HepG2 (cell line): Measurements from ENCODE around the gene C1orf50. TPM values are rescaled to one million over a fixed set of nuclear protein-coding genes. Genes with fewer than 3 reads are reported as not detected.
A peak's percentile ranks its signal among the peaks of the same experiment; 100 is the strongest.

Source experiments
- ATAC-seq: fragments of 200-7000 bp; cut with Tn5 transposase; 3 replicates; pipeline ENCODE4 v1.9.1; 2020; ENCODE audit warnings: mild to moderate bottlenecking, moderate library complexity
- BruUV-seq: library from RNA; stranded (reverse); fragments of 400-500 nt; replicated peaks from 2 replicates; lab custom pipeline; 2021; lab: Mats Ljungman, UMichigan
- CTCF ChIA-PET: fragments of 300-600 bp; formaldehyde crosslinking; extraction: SDS; loops from one replicate; lab custom pipeline; 2021; ENCODE audit warnings: low total read pairs, inconsistent platforms, low intra/inter-chr PET ratio; lab: Yijun Ruan, JAX
- POLR2A ChIA-PET: fragments of 350-600 bp; sonication (Branson Sonifier 250); formaldehyde crosslinking; loops from one replicate; lab custom pipeline; 2020; ENCODE audit warnings: antibody characterized with exemption, inconsistent platforms; lab: Yijun Ruan, JAX
- DNase-seq: peaks from one replicate; pipeline ENCODE4 v3.0.0-alpha.2; 2015; ENCODE audit warnings: low spot score
- FAIRE-seq: peaks from 3 replicates; lab custom pipeline; 2011; peaks lifted over from hg19 to GRCh38; lab: Jason Lieb, UNC
- H2AFZ ChIP-seq: one replicate; pipeline ENCODE4 v1.6.1; 2011; ENCODE audit warnings: low read length, inconsistent platforms
- H3K27ac ChIP-seq: fragments of 300-600 bp; 3 replicates; pipeline ENCODE4 v1.8.0; 2011; ENCODE audit warnings: mixed run types, mild to moderate bottlenecking, mixed read lengths, low read length, inconsistent platforms; ENCODE audit not compliant: insufficient read depth; ENCODE audit errors: extremely low read length
- H3K27me3 ChIP-seq, 2 experiments: fragments of 200-600 bp in 1 of 2; 2 replicates in 1 of 2; 3 replicates in 1 of 2; pipeline versions ENCODE4 v1.6.0 to v1.8.0; 2011; ENCODE audit warnings: low read length in 2 of 2, mild to moderate bottlenecking in 2 of 2, moderate library complexity in 2 of 2, inconsistent platforms in 1 of 2; ENCODE audit not compliant: insufficient read depth in 2 of 2, control insufficient read depth in 1 of 2
- H3K36me3 ChIP-seq, 2 experiments: fragments of 200-600 bp in 1 of 2; replicated peaks in 1 of 2; 2 replicates in 1 of 2; 3 replicates in 1 of 2; pipeline versions ENCODE4 v1.5.1 to v1.8.0; 2011; ENCODE audit warnings: low read length in 2 of 2, inconsistent platforms in 1 of 2; ENCODE audit not compliant: insufficient read depth in 2 of 2, control insufficient read depth in 1 of 2
- H3K4me1 ChIP-seq: 2 replicates; pipeline ENCODE4 v1.5.1; 2012; ENCODE audit warnings: low read length, inconsistent platforms; ENCODE audit not compliant: insufficient read depth
- H3K4me2 ChIP-seq: 2 replicates; pipeline ENCODE4 v1.6.0; 2011; ENCODE audit warnings: low read depth, low read length, inconsistent platforms
- H3K4me3 ChIP-seq, 3 experiments: fragments of 200-600 bp in 1 of 3; sonication (generic), shearing (Covaris generic) in 1 of 3; replicated peaks in 1 of 3; 2 replicates each; pipeline ENCODE4 v1.5.1; 2011 to 2016; ENCODE audit warnings: low read length in 3 of 3, inconsistent platforms in 2 of 3, low read depth in 2 of 3, mild to moderate bottlenecking in 2 of 3, control low read depth in 1 of 3, mixed read lengths in 1 of 3; ENCODE audit not compliant: insufficient read depth in 1 of 3
- H3K79me2 ChIP-seq: one replicate; pipeline ENCODE4 v1.6.1; 2011; ENCODE audit warnings: low read length, inconsistent platforms; ENCODE audit not compliant: insufficient read depth
- H3K9ac ChIP-seq: 2 replicates; pipeline ENCODE4 v1.6.0; 2011; ENCODE audit warnings: mild to moderate bottlenecking, low read depth, low read length, inconsistent platforms; ENCODE audit not compliant: insufficient read depth
- H3K9me3 ChIP-seq: 2 replicates; pipeline ENCODE4 v1.5.1; 2012; ENCODE audit warnings: mild to moderate bottlenecking, low read length
- H4K20me1 ChIP-seq: 2 replicates; pipeline ENCODE4 v1.6.0; 2011; ENCODE audit warnings: inconsistent platforms, mild to moderate bottlenecking, low read length, moderate library complexity; ENCODE audit not compliant: insufficient read depth
- CHD2 ChIP-seq: IDR thresholded peaks from 2 replicates; pipeline ENCODE4 v1.6.1; 2011; ENCODE audit warnings: low read depth, low read length, improper control_type of control experiment
- CTCF ChIP-seq: sonication (generic); formaldehyde crosslinking; IDR thresholded peaks from 2 replicates; pipeline ENCODE4 v1.5.0; 2020; ENCODE audit warnings: mild to moderate bottlenecking, missing genetic modification reagents, moderate library complexity
- HNF1B ChIP-seq: sonication (generic); formaldehyde crosslinking; IDR thresholded peaks from 2 replicates; pipeline ENCODE4 v1.5.1; 2020; ENCODE audit warnings: mild to moderate bottlenecking, moderate library complexity, missing genetic modification reagents
- RAD21 ChIP-seq: fragments of 450-650 bp; formaldehyde crosslinking; IDR thresholded peaks from 2 replicates; pipeline ENCODE4 v1.5.0; 2020; ENCODE audit warnings: mild to moderate bottlenecking
- RBFOX2 ChIP-seq: fragments of 200-400 bp; formaldehyde crosslinking; IDR thresholded peaks from 2 replicates; pipeline ENCODE4 v1.6.1; 2017; ENCODE audit warnings: low read depth, mild to moderate bottlenecking, low read length
- SIX4 ChIP-seq: sonication (generic); formaldehyde crosslinking; IDR thresholded peaks from 2 replicates; pipeline ENCODE4 v1.4.0; 2020; ENCODE audit warnings: missing genetic modification reagents
- TRIM24 ChIP-seq: sonication (generic); formaldehyde crosslinking; IDR thresholded peaks from 2 replicates; pipeline ENCODE4 v1.8.0; 2022; ENCODE audit warnings: mild to moderate bottlenecking, missing genetic modification reagents
- WGBS: methylation state at CpG from one replicate; pipeline ENCODE4 v1.1.6; 2017; ENCODE audit warnings: low lambda C conversion rate; 5-methylcytosine and 5-hydroxymethylcytosine counted together
- in situ Hi-C: cut with HindIII; loops from 2 replicates; pipeline ENCODE4 v1.10.0; 2017; ENCODE audit warnings: low pct_unique_long_range_greater_than_20kb; ENCODE audit not compliant: extremely low pct_ligation_motif_present
- intact Hi-C: fragments of 100-400 bp; cut with micrococcal nuclease; formaldehyde crosslinking; loops from one replicate; pipeline ENCODE4 v1.10.0; 2022; ENCODE audit not compliant: unreplicated experiment
- polyA plus RNA-seq, 8 experiments: library from polyadenylated mRNA; depleted of rRNA in 3 of 8; stranded (reverse) in 7 of 8; unstranded in 1 of 8; fragments of >200 nt; fragmentation: Illumina TruSeq in 4 of 8; extraction: Trizol in 4 of 8; gene quantifications; 2 replicates each; pipeline versions ENCODE4 v1.2.1 to v1.2.3, GENCODE V29; 2011 to 2016; ENCODE audit warnings: low read depth in 4 of 8, missing spikeins in 1 of 8, mixed read lengths in 1 of 8; ENCODE audit not compliant: insufficient read depth in 1 of 8
- total RNA-seq, 5 experiments: library from RNA; depleted of rRNA; stranded (reverse); fragments of >200 nt; fragmentation: Illumina TruSeq; extraction: Trizol; gene quantifications; 2 replicates each; pipeline ENCODE4 v1.2.3, GENCODE V29; 2016; ENCODE audit warnings: low read depth in 1 of 5
- TF ChIP-seq, protein P1 (sequence below): sonication (generic); formaldehyde crosslinking; IDR thresholded peaks from 2 replicates; pipeline ENCODE4 v1.4.0; 2020; ENCODE audit warnings: missing genetic modification reagents

C1orf50 gene
- total and polyA plus RNA-seq, 2 of the 13 experiments (the other 11 are each of a cell fraction or from before 2014, with no cell fraction given) = 4.3 to 4.8 TPM

DNA sequence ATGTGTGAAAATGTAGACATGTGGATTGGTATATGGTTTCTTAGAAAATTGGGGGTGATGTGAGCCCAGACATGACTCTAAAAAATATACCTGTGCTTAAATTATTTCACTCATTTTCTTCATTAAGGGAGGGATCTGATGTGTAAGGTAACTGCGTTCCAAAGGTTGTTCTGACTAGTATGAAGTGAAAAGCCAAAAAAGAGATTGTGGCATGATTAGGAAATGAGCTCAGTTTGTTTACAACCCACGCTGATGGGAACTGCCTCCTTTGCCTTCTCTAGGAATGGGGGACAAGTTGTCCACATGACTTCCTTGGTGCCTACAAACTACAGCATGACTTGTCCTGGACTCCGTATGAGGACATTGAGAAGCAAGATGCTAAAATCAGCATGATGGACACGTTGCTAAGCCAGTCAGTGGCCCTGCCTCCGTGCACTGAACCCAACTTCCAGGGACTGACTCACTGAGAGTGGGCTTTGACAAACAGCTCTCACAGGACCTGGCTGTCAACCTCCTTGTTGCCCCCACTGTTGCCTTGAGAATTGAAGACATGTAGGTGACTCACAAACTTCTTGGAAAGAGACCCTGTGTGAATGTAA lies 8.0 kb downstream of the C1orf50 start:
- Histone ChIP-seq H2AFZ (no peak overlapping the region), H3K27me3 (no peaks in the 10 kb centered on the region), H3K4me1 (peaks cover 25% of the 10 kb centered on the region), H3K79me2 (peaks cover 24% of the 10 kb centered on the region), H3K4me3 (no peak overlapping the region), H3K9me3 (no peaks in the 10 kb centered on the region), H3K36me3 (peaks cover 20 to 54% of the 10 kb centered on the region in 2 experiments), H3K4me2 (no peak overlapping the region), H3K27ac (no peak overlapping the region), H3K9ac (no peak overlapping the region), H4K20me1 (no peaks in the 10 kb centered on the region)
- POLR2A ChIA-PET = no interaction called here
- CTCF ChIA-PET = no interaction called here
- no peak for ATAC-seq
- no TSS peak for BruUV-seq
- TF ChIP-seq CHD2 (no peak), RBFOX2 (0 out of 2 replicates have a peak, but pooled peaks have one; percentile 29)
- no peak for FAIRE-seq
- WGBS = 89% methylated on average over 2 of the region's 5 CpGs
- DNase-seq = no peak
- intact Hi-C loops = loop anchor here (5.0 kb wide), 1 partner anchor 297 kb away; no protein-coding TSS in a partner anchor
- in situ Hi-C loops = loop anchor here (5.0 kb wide), 2 partner anchors 127 to 297 kb away; no protein-coding TSS in a partner anchor

- WGBS = 67% methylated on average over 6 of the region's 6 CpGs
- no peaks in the 10 kb centered on the region for H3K9me3 ChIP-seq
- H3K79me2 ChIP-seq = peaks cover 12% of the 10 kb centered on the region
- no peak overlapping the region for H3K27ac ChIP-seq
- H4K20me1 ChIP-seq = no peaks in the 10 kb centered on the region
- no peak overlapping the region for H2AFZ ChIP-seq
- DNase-seq (no peak), ATAC-seq (peak; percentile 62), FAIRE-seq (no peak)
- ChIA-PET POLR2A (interaction anchor here (1.3 to 1.8 kb wide), 2 partner anchors 9 to 258 kb away, joined by 3 to 12 read pairs; partner anchors contain the start of genes C1orf50 and P3H1), CTCF (no interaction called here)
- intact Hi-C loops (loop anchor here (5.0 kb wide), 1 partner anchor 296 kb away; no protein-coding TSS in a partner anchor), in situ Hi-C loops (loop anchor here (5.0 kb wide), 2 partner anchors 126 to 296 kb away; no protein-coding TSS in a partner anchor)
- peaks cover 16% of the 10 kb centered on the region; the same call in 1 of the 2 replicates for H3K4me1 ChIP-seq
- TSS peak; percentile 9 for BruUV-seq
- H3K36me3 ChIP-seq = peaks cover 20 to 56% of the 10 kb centered on the region in 2 experiments
- H3K9ac ChIP-seq = no peak overlapping the region
- H3K27me3 ChIP-seq = no peaks in the 10 kb centered on the region
- H3K4me2 ChIP-seq = no peak overlapping the region
- H3K4me3 ChIP-seq = no peak overlapping the region
- TF ChIP-seq HNF1B (CRISPR knock-in tag) (no peak), RAD21 (CRISPR knock-in tag) (no peak), SIX4 (no peak), TRIM24 (CRISPR knock-in tag) (no peak), CTCF (CRISPR knock-in tag) (peak; percentile 40; the same call in 1 of the 2 replicates)
- TF ChIP-seq, protein P1, sequence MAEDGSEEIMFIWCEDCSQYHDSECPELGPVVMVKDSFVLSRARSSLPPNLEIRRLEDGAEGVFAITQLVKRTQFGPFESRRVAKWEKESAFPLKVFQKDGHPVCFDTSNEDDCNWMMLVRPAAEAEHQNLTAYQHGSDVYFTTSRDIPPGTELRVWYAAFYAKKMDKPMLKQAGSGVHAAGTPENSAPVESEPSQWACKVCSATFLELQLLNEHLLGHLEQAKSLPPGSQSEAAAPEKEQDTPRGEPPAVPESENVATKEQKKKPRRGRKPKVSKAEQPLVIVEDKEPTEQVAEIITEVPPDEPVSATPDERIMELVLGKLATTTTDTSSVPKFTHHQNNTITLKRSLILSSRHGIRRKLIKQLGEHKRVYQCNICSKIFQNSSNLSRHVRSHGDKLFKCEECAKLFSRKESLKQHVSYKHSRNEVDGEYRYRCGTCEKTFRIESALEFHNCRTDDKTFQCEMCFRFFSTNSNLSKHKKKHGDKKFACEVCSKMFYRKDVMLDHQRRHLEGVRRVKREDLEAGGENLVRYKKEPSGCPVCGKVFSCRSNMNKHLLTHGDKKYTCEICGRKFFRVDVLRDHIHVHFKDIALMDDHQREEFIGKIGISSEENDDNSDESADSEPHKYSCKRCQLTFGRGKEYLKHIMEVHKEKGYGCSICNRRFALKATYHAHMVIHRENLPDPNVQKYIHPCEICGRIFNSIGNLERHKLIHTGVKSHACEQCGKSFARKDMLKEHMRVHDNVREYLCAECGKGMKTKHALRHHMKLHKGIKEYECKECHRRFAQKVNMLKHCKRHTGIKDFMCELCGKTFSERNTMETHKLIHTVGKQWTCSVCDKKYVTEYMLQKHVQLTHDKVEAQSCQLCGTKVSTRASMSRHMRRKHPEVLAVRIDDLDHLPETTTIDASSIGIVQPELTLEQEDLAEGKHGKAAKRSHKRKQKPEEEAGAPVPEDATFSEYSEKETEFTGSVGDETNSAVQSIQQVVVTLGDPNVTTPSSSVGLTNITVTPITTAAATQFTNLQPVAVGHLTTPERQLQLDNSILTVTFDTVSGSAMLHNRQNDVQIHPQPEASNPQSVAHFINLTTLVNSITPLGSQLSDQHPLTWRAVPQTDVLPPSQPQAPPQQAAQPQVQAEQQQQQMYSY (CRISPR knock-in tag) = no peak
These were observed 9.5 kb downstream of the C1orf50 start for GRCh38 chr1:42776502-42776901.
